ENCODE results near the gene ABHD8. TPM values are rescaled to one million over a fixed set of nuclear protein-coding genes. Genes with fewer than 3 reads are reported as not detected.

Gene ABHD8
- total RNA-seq, 1 experiment from 2014 or later = 5.2 TPM

DNA sequence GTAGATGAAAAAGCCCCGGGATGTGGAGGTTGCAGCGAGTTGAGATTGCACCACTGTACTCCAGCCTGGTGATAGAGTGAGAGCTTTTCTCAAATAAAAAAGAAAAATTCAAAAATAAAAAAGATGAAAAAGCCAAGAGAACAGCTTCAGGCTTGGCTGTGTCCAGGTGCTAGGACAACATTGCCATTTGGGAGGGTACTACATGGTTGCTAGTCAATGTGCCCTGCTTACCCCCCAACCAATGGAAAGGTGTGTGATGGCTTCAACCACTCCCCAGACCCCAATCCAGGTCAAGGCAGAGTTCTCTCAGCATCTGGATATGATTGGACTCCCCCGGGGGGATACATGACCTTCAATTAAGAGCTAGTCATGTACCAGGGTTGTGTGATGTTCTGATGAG is 23.8 kb downstream of the ABHD8 start (continued):
- TF ChIP-seq REST (IDR thresholded peaks at IDR 0.05; ENCODE audit: low read depth) = no peak
- TF ChIP-seq POLR2A (IDR thresholded peaks at IDR 0.05; ENCODE audit: borderline replicate concordance, extremely low read depth, insufficient read depth, insufficient read length) = no peak
- TF ChIP-seq CEBPB (IDR thresholded peaks at IDR 0.05; ENCODE audit: low read depth) = no peak
- TF ChIP-seq EZH2phosphoT487 (IDR thresholded peaks at IDR 0.05; ENCODE audit: borderline replicate concordance) = no peak
- TF ChIP-seq SP1 (IDR thresholded peaks at IDR 0.05; ENCODE audit: low read depth) = no peak
- no peak for TF ChIP-seq RAD21 (IDR thresholded peaks at IDR 0.05; ENCODE audit: low read depth)
- no peak for TF ChIP-seq POLR2AphosphoS5 (IDR thresholded peaks at IDR 0.05; ENCODE audit: low read depth, low read length)

GRCh38 chr19:17275441-17276175 is 27.6 kb downstream of the ABHD8 start:
- H3K9me3 ChIP-seq (ENCODE audit: control insufficient read depth in 1 of 2, insufficient read depth in 1 of 2, low read depth in 1 of 2, low read length in 2 of 2) = no peaks in the 10 kb centered on the region
- TF ChIP-seq POLR2A (IDR thresholded peaks at IDR 0.05; ENCODE audit: borderline replicate concordance, extremely low read depth, insufficient read depth, insufficient read length) (no peak), CBX3 (IDR thresholded peaks at IDR 0.05; ENCODE audit: low read depth) (no peak), SIN3A (IDR thresholded peaks at IDR 0.05; ENCODE audit: low read depth) (no peak), ZFX (IDR thresholded peaks at IDR 0.05) (no peak), FOSL1 (IDR thresholded peaks at IDR 0.05; ENCODE audit: low read depth) (no peak), ELF1 (IDR thresholded peaks at IDR 0.05; ENCODE audit: borderline replicate concordance, low read depth) (no peak), JUND (IDR thresholded peaks at IDR 0.05) (no peak), ZNF274 (IDR thresholded peaks at IDR 0.05; ENCODE audit: low read depth, low read length) (no peak), SRF (IDR thresholded peaks at IDR 0.05; ENCODE audit: low read depth) (no peak), TCF7L2 (IDR thresholded peaks at IDR 0.05; ENCODE audit: borderline replicate concordance, extremely low read depth, insufficient read depth, insufficient read length) (no peak), POLR2AphosphoS5 (IDR thresholded peaks at IDR 0.05; ENCODE audit: low read depth, low read length) (no peak), EZH2phosphoT487 (IDR thresholded peaks at IDR 0.05; ENCODE audit: borderline replicate concordance) (no peak), CEBPB (IDR thresholded peaks at IDR 0.05; ENCODE audit: low read depth) (no peak)
- TF ChIP-seq, protein P1, sequence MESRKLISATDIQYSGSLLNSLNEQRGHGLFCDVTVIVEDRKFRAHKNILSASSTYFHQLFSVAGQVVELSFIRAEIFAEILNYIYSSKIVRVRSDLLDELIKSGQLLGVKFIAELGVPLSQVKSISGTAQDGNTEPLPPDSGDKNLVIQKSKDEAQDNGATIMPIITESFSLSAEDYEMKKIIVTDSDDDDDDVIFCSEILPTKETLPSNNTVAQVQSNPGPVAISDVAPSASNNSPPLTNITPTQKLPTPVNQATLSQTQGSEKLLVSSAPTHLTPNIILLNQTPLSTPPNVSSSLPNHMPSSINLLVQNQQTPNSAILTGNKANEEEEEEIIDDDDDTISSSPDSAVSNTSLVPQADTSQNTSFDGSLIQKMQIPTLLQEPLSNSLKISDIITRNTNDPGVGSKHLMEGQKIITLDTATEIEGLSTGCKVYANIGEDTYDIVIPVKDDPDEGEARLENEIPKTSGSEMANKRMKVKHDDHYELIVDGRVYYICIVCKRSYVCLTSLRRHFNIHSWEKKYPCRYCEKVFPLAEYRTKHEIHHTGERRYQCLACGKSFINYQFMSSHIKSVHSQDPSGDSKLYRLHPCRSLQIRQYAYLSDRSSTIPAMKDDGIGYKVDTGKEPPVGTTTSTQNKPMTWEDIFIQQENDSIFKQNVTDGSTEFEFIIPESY (IDR thresholded peaks at IDR 0.05; ENCODE audit: extremely low read depth, insufficient replicate concordance, low read length) = no peak
- H4K20me1 ChIP-seq (ENCODE audit: insufficient read depth) = no peaks in the 10 kb centered on the region
- ATAC-seq = no peak
- no peak overlapping the region for H2AFZ ChIP-seq (ENCODE audit: low read depth, low read length, poor library complexity, severe bottlenecking)
- H3K9me2 ChIP-seq (ENCODE audit: insufficient read depth) = no peaks in the 10 kb centered on the region
- H3K79me2 ChIP-seq (ENCODE audit: insufficient read depth, low read length) = no peaks in the 10 kb centered on the region
- intact Hi-C loops (cut with micrococcal nuclease) = no loop called here
- no peaks in the 10 kb centered on the region for H3K4me1 ChIP-seq (ENCODE audit: control insufficient read depth in 1 of 2, insufficient read depth in 2 of 2, low read length in 2 of 2)
- no peak overlapping the region for H3K4me2 ChIP-seq (ENCODE audit: low read length)
- H3K9ac ChIP-seq (ENCODE audit: low read length) = no peak overlapping the region
- no peaks in the 10 kb centered on the region for H3K27me3 ChIP-seq (ENCODE audit: insufficient read depth, low read length)
- no TSS peak for BruUV-seq (replicated peaks)
- RAD21 ChIA-PET (ENCODE audit: low non-redundant PET in 1 of 2, low total read pairs in 2 of 2, uncharacterized antibody in 2 of 2, unreplicated experiment in 2 of 2) = no interaction called here
- H3K27ac ChIP-seq (ENCODE audit: low read depth, low read length) = no peak overlapping the region
- no peak overlapping the region for H3K4me3 ChIP-seq (replicated peaks in 1 of 2; ENCODE audit: low read depth in 1 of 2, low read length in 2 of 2)
- peaks cover 17 to 41% of the 10 kb centered on the region in 2 experiments for H3K36me3 ChIP-seq (ENCODE audit: control insufficient read depth in 1 of 2, insufficient read depth in 2 of 2, low read length in 2 of 2)
- DNase-seq (ENCODE audit: low read depth, low spot score) = no peak
- CTCF ChIA-PET = no interaction called here
- POLR2A ChIA-PET = no interaction called here

Data from HCT116 (cell line).